Activated naive CD4-positive, alpha-beta T cell treated with anti-CD3 and anti-CD28 coated beads, Interleukin-2, amount 10 ng/mL, durations not matched to agents 7 days and 5 days (primary cell): ENCODE results near the gene FBXO11.
A peak's percentile ranks its signal among the peaks of the same experiment; 100 is the strongest.

ENCODE experiments used
- CTCF ChIA-PET: fragments of 350-600 bp; sonication (Branson Sonifier 250); formaldehyde crosslinking; loops from one replicate; lab custom pipeline; 2021; ENCODE audit warnings: antibody characterized with exemption; lab: Charles Lee
- DNase-seq: peaks from one replicate; pipeline ENCODE4 v3.0.0-alpha.2; 2020
- H3K27ac Mint-ChIP-seq: one replicate; pipeline ENCODE4 v1.8.0; 2021; ENCODE audit warnings: mild to moderate bottlenecking, moderate library complexity, mixed read lengths
- H3K27me3 Mint-ChIP-seq: one replicate; pipeline ENCODE4 v1.8.0; 2021; ENCODE audit warnings: mild to moderate bottlenecking, mixed read lengths
- H3K36me3 Mint-ChIP-seq: one replicate; pipeline ENCODE4 v1.8.0; 2021; ENCODE audit warnings: mixed read lengths
- H3K4me1 Mint-ChIP-seq: one replicate; pipeline ENCODE4 v1.8.0; 2021; ENCODE audit warnings: mixed read lengths
- H3K4me3 Mint-ChIP-seq: one replicate; pipeline ENCODE4 v1.8.0; 2021; ENCODE audit warnings: mild to moderate bottlenecking, moderate library complexity, mixed read lengths
- H3K9me3 Mint-ChIP-seq: one replicate; pipeline ENCODE4 v1.8.0; 2021; ENCODE audit warnings: mixed read lengths

The FBXO11 gene

GRCh38 chr2:47782381-47782670 lies 124.0 kb downstream of the FBXO11 start:
- H3K27me3 Mint-ChIP-seq = peaks cover 11% of the 10 kb centered on the region
- H3K36me3 Mint-ChIP-seq = peaks cover 14% of the 10 kb centered on the region
- no peak for DNase-seq
- peak overlapping the region; percentile 77 for H3K4me3 Mint-ChIP-seq
- H3K27ac Mint-ChIP-seq = peak overlapping the region; percentile 85
- CTCF ChIA-PET = interaction anchor here (2.1 kb wide), 1 partner anchor 15 kb away, joined by 9 read pairs; no protein-coding TSS in a partner anchor
- no peaks in the 10 kb centered on the region for H3K9me3 Mint-ChIP-seq
- H3K4me1 Mint-ChIP-seq = peaks cover 31% of the 10 kb centered on the region

GRCh38 chr2:47779426-47779790 lies 126.9 kb downstream of the FBXO11 start:
- Mint-ChIP-seq H3K27ac (no peak overlapping the region), H3K4me3 (no peak overlapping the region), H3K27me3 (peaks cover 15% of the 10 kb centered on the region), H3K4me1 (peaks cover 8% of the 10 kb centered on the region), H3K9me3 (no peaks in the 10 kb centered on the region), H3K36me3 (no peaks in the 10 kb centered on the region)
- DNase-seq = no peak
- CTCF ChIA-PET = no interaction called here

DNA sequence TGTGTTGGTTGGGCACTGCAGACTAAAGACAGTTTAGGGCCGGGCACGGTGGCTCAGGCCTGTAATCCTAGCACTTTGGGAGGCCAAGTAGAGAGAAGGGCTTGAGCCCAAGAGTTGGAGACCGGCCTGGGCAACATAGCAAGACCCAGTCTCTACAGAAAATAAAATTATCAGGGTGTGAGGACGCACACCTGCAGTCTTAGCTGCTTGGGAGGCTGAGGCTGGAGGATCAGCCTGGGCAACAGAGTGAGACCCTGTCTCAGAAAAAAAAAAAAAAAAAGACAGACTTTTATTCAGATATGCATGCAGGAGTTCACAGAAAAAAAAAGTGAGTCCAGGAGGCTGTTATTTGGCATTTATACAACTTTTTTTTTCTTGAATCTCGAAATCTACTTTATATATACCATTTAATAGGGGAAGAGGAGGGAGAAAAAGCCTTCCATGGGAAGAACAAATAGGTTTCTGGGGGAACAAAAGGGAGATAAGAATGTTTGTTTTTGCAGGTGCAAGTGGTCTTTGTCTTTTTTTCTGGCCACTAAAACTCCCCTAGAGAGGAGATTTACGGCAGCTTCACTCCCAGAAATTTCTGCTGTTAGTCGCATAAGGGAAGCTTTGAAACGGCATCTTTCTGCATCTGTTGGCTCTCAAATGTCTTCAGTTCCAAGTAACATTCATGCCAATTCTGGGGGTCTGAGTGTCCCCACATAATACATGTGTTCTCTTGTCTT lies 127.4 kb downstream of the FBXO11 start:
- Mint-ChIP-seq H3K9me3 (no peaks in the 10 kb centered on the region), H3K4me3 (no peak overlapping the region), H3K27ac (no peak overlapping the region), H3K4me1 (peaks cover 4% of the 10 kb centered on the region), H3K27me3 (peaks cover 15% of the 10 kb centered on the region), H3K36me3 (no peaks in the 10 kb centered on the region)
- DNase-seq = no peak
- CTCF ChIA-PET = no interaction called here

GRCh38 chr2:47777277-47777937 lies 128.9 kb downstream of the FBXO11 start:
- peaks cover 3% of the 10 kb centered on the region for H3K4me1 Mint-ChIP-seq
- DNase-seq = no peak
- H3K27me3 Mint-ChIP-seq = peaks cover 15% of the 10 kb centered on the region
- CTCF ChIA-PET = interaction anchor here (1.4 kb wide), 1 partner anchor 10 kb away, joined by 3 read pairs; no protein-coding TSS in a partner anchor
- no peak overlapping the region for H3K27ac Mint-ChIP-seq
- H3K9me3 Mint-ChIP-seq = no peaks in the 10 kb centered on the region
- no peak overlapping the region for H3K4me3 Mint-ChIP-seq
- H3K36me3 Mint-ChIP-seq = no peaks in the 10 kb centered on the region

- peaks cover 4% of the 10 kb centered on the region for H3K4me1 Mint-ChIP-seq
- no peak overlapping the region for H3K4me3 Mint-ChIP-seq
- H3K36me3 Mint-ChIP-seq = no peaks in the 10 kb centered on the region
- CTCF ChIA-PET = no interaction called here
- no peaks in the 10 kb centered on the region for H3K9me3 Mint-ChIP-seq
- H3K27me3 Mint-ChIP-seq = peaks cover 10% of the 10 kb centered on the region
- H3K27ac Mint-ChIP-seq = no peak overlapping the region
- DNase-seq = no peak
Observed at GRCh38 chr2:47774567-47774966, 131.7 kb downstream of the FBXO11 start.

GRCh38 chr2:47772343-47772742 lies 134.0 kb downstream of the FBXO11 start:
- H3K36me3 Mint-ChIP-seq = no peaks in the 10 kb centered on the region
- H3K27ac Mint-ChIP-seq = no peak overlapping the region
- H3K4me3 Mint-ChIP-seq = no peak overlapping the region
- CTCF ChIA-PET = no interaction called here
- peaks cover 10% of the 10 kb centered on the region for H3K27me3 Mint-ChIP-seq
- no peak for DNase-seq
- no peaks in the 10 kb centered on the region for H3K9me3 Mint-ChIP-seq
- peaks cover 7% of the 10 kb centered on the region for H3K4me1 Mint-ChIP-seq

DNA sequence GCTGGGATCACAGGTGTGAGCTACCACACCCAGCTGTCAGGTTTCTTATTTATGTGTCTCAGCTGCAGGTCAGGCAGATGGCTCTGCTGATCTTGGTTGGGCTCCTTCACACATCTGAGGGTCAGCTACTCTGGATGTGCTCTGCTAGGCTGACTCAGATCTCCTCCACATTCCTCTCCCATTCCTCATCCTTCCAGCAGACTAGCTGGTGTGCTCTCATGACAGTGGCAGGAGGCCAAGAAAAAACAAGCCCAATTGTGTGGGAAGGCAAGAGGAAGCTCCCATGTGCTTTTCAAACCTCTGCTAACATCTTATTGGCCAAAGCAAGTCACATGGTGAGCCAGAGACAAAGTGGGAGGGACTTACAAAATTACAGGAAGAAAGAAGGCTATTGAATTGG lies 135.1 kb downstream of the FBXO11 start:
- H3K36me3 Mint-ChIP-seq = no peaks in the 10 kb centered on the region
- H3K4me3 Mint-ChIP-seq = no peak overlapping the region
- H3K27me3 Mint-ChIP-seq = peaks cover 10% of the 10 kb centered on the region
- no peaks in the 10 kb centered on the region for H3K9me3 Mint-ChIP-seq
- DNase-seq = no peak
- CTCF ChIA-PET = interaction anchor here (1.1 kb wide), 1 partner anchor 436 kb away, joined by 3 read pairs; no protein-coding TSS in a partner anchor
- no peak overlapping the region for H3K27ac Mint-ChIP-seq
- peaks cover 7% of the 10 kb centered on the region for H3K4me1 Mint-ChIP-seq

DNA sequence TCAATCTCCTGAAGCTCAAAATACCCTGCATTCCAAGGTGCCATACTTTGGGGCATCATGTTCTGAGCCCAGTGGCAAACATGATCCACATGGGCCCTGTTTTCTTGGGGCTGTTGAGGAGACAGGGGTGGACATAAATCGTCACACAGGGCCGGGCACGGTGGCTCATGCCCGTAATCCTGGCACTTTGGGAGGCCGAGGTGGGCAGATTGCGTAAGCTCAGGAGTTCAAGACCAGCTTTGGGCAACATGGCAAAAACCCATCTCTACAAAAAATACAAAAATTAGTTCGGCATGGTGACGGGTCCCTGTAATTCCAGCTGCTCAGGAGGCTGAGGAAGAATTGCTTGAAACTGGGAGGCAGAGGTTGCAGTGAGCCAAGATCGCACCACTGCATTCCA lies 137.0 kb downstream of the FBXO11 start:
- Mint-ChIP-seq H3K4me3 (no peak overlapping the region), H3K27ac (no peak overlapping the region), H3K9me3 (no peaks in the 10 kb centered on the region), H3K4me1 (peaks cover 7% of the 10 kb centered on the region), H3K36me3 (no peaks in the 10 kb centered on the region), H3K27me3 (peaks cover 6% of the 10 kb centered on the region)
- CTCF ChIA-PET = interaction anchor here (1.0 to 5.3 kb wide), 3 partner anchors 332 to 434 kb away, joined by 4 to 47 read pairs (median 32); no protein-coding TSS in a partner anchor
- no peak for DNase-seq

DNA sequence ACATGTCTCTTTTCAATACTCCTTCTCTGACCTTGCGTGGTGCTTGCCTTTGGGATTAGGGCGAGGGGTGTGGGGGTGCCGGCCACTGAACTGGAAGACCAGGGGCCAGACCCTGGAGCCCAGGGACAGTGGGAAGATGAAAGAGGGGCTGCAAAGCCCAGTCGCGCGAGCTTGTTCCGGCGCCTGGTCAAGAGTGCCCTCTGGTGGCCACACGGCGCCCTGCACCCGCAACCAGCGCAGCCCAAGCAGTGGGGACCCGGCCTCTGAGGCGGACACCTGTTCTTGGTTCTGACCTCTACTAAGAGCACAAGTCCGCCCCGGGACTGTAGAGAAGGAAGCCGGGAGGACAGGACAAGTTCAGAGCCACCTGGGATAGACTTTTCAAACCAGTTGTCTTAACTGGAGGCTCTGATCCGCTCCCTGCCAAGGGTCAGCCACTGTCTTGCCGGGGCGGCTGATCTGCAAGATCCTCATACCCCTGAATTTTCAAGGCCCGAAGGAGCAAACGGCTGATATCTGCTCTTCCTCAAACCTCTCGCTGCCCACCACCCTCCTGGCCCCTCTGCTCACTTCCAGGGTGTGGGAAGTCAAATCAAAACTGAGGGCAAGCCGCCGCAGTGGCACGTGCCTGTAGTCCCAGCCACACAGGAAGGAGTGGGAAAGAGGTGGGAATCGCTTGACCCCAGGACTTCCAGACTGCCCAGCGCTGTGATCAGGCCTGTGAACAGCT lies 138.3 kb downstream of the FBXO11 start:
- CTCF ChIA-PET = interaction anchor here (0.5 to 5.3 kb wide), 36 partner anchors 9 to 1198 kb away, joined by 3 to 47 read pairs (median 4); partner anchors contain the start of genes MSH2 and MSH6
- peak; percentile 76 for DNase-seq
- H3K27ac Mint-ChIP-seq = no peak overlapping the region
- peaks cover 11% of the 10 kb centered on the region for H3K27me3 Mint-ChIP-seq
- H3K36me3 Mint-ChIP-seq = no peaks in the 10 kb centered on the region
- no peaks in the 10 kb centered on the region for H3K9me3 Mint-ChIP-seq
- H3K4me3 Mint-ChIP-seq = no peak overlapping the region
- peaks cover 7% of the 10 kb centered on the region for H3K4me1 Mint-ChIP-seq

GRCh38 chr2:47767497-47767844 lies 138.8 kb downstream of the FBXO11 start:
- H3K9me3 Mint-ChIP-seq = no peaks in the 10 kb centered on the region
- peaks cover 11% of the 10 kb centered on the region for H3K27me3 Mint-ChIP-seq
- CTCF ChIA-PET = interaction anchor here (0.5 to 5.3 kb wide), 35 partner anchors 8 to 1197 kb away, joined by 3 to 47 read pairs (median 3); partner anchors contain the start of genes MSH2 and MSH6
- no peak for DNase-seq
- peaks cover 7% of the 10 kb centered on the region for H3K4me1 Mint-ChIP-seq
- H3K4me3 Mint-ChIP-seq = no peak overlapping the region
- H3K36me3 Mint-ChIP-seq = no peaks in the 10 kb centered on the region
- no peak overlapping the region for H3K27ac Mint-ChIP-seq

DNA sequence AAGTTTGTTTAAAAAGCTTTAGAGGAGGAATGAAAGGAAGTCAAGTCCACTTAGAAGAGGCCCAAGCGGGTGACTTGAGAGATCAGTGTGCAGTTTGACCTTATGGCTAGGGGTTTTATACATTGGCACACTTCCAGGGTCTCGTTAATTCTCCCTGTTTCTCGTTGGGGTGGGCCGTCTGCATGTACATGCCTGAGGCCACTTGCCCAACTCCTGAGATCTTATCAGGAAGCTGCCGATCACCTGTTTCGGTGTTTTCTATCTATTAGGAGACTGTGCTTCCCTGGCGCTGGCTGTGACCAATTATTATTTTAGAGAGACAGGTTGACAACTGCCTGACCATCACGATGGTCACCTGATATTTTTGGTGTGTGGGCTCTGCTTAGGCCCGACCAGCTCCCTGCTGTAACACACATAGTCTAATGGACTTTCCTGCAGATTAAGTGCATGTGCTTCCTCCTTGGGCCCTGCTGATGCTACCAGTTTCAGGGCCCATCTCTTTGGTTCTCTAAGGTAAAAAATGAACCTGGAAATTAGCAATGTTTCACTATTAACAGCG lies 154.4 kb downstream of the FBXO11 start:
- peaks cover 8% of the 10 kb centered on the region for H3K4me1 Mint-ChIP-seq
- CTCF ChIA-PET = interaction anchor here (0.6 to 1.7 kb wide), 2 partner anchors 16 to 19 kb away, joined by 3 to 10 read pairs; no protein-coding TSS in a partner anchor
- no peak overlapping the region for H3K4me3 Mint-ChIP-seq
- no peak overlapping the region for H3K27ac Mint-ChIP-seq
- no peak for DNase-seq
- no peaks in the 10 kb centered on the region for H3K9me3 Mint-ChIP-seq
- H3K27me3 Mint-ChIP-seq = no peaks in the 10 kb centered on the region
- no peaks in the 10 kb centered on the region for H3K36me3 Mint-ChIP-seq

DNA sequence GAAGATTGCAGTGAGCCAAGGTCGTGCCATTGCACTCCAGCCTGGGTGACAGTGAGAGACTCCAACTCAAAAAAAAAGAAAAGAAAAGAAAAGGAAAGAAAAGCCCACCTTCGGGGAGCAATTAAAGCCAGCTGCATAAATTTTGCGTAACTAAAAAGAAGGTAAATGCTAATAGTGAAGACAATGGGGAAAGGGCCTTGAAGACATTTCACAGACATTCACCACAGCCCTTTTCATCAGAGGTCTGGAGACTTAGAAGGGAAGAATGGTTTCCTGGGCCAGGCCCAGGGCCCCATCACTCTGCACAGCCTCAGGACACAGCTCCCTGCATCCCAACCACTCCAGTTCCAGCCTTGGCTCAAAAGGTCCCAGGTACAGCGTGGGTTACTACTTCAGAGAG lies 158.4 kb downstream of the FBXO11 start:
- Mint-ChIP-seq H3K27ac (no peak overlapping the region), H3K4me3 (no peak overlapping the region), H3K27me3 (peaks cover 11% of the 10 kb centered on the region), H3K36me3 (no peaks in the 10 kb centered on the region), H3K4me1 (peaks cover 8% of the 10 kb centered on the region), H3K9me3 (no peaks in the 10 kb centered on the region)
- CTCF ChIA-PET = no interaction called here
- no peak for DNase-seq

DNA sequence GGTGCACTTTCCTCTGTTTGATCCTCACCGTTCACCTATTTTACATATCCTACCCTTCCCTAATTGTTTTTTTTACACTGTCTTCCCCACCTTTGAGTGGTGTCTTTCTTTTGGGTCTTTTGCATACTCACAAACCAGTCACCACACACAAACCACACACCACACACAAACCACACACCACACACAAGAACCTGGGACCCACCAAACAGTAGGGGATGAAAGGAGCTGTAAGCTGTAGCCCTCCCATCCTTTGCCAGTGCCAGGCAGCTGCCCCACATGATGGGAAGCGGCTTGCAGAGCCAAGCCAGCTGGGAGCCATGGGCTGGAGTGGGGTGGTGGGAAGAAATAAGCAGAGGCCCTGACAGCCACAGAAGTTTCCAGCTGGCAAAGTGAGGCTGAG lies 162.2 kb downstream of the FBXO11 start:
- no peak overlapping the region for H3K27ac Mint-ChIP-seq
- peaks cover 16% of the 10 kb centered on the region for H3K27me3 Mint-ChIP-seq
- H3K4me3 Mint-ChIP-seq = no peak overlapping the region
- H3K9me3 Mint-ChIP-seq = no peaks in the 10 kb centered on the region
- CTCF ChIA-PET = interaction anchor here (0.9 kb wide), 1 partner anchor 23 kb away, joined by 3 read pairs; no protein-coding TSS in a partner anchor
- no peak for DNase-seq
- H3K4me1 Mint-ChIP-seq = no peaks in the 10 kb centered on the region
- H3K36me3 Mint-ChIP-seq = no peaks in the 10 kb centered on the region

DNA sequence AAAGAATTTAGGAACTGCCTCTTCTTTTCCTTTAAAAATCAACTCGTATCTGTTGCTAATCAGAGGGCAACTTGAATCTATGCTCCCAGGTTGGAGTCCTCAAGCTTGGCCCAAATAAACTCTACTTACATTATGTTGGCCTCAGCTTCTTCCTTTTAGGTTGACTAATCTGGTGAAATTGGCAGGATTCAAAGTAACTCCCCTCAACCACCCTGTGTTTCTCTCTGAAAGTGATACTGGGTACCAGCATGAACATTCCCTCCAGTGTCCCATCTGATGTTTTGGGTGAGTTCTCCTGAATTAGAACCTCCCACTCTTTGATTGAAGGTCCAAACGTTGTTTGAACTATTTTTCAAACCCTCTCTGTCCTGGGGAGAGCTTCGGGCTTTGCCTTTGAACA lies 164.7 kb downstream of the FBXO11 start:
- CTCF ChIA-PET = no interaction called here
- H3K9me3 Mint-ChIP-seq = no peaks in the 10 kb centered on the region
- H3K27ac Mint-ChIP-seq = no peak overlapping the region
- no peak overlapping the region for H3K4me3 Mint-ChIP-seq
- H3K36me3 Mint-ChIP-seq = no peaks in the 10 kb centered on the region
- H3K27me3 Mint-ChIP-seq = peaks cover 14% of the 10 kb centered on the region
- DNase-seq = no peak
- no peaks in the 10 kb centered on the region for H3K4me1 Mint-ChIP-seq
